ENCODE data around the gene MAP3K1. TPM values are rescaled to one million over a fixed set of nuclear protein-coding genes. Genes with fewer than 3 reads are reported as not detected.

Gene MAP3K1
- total RNA-seq, 2 donors from 2014 or later, result 8.9 to 19.0 TPM

GRCh38 chr5:56845277-56845676 lies 29.9 kb downstream of the MAP3K1 start:
- ATAC-seq (ENCODE audit: insufficient number of reproducible peaks, low FRiP score, low read depth) (no peak), DNase-seq (ENCODE audit: low spot score) (no peak)
- Histone ChIP-seq H3K27me3 (replicated peaks; ENCODE audit: insufficient read depth) (no peaks in the 10 kb centered on the region), H3K4me1 (ENCODE audit: control insufficient read depth in 1 of 2, low read depth in 2 of 2) (peaks cover 16 to 54% of the 10 kb centered on the region in 2 donors), H3K36me3 (no peaks in the 10 kb centered on the region), H3K9me3 (no peaks in the 10 kb centered on the region), H3K27ac (no peak overlapping the region), H3K4me3 (no peak overlapping the region)
- no peak for TF ChIP-seq CTCF (IDR thresholded peaks at IDR 0.05)

- no peak overlapping the region for H3K27ac ChIP-seq
- ATAC-seq (ENCODE audit: insufficient number of reproducible peaks, low FRiP score, low read depth) (no peak), DNase-seq (ENCODE audit: low spot score) (no peak)
- no peaks in the 10 kb centered on the region for H3K27me3 ChIP-seq (replicated peaks; ENCODE audit: insufficient read depth)
- no peak for TF ChIP-seq CTCF (IDR thresholded peaks at IDR 0.05)
- peaks cover 13 to 49% of the 10 kb centered on the region in 2 donors for H3K4me1 ChIP-seq (ENCODE audit: control insufficient read depth in 1 of 2, low read depth in 2 of 2)
- no peaks in the 10 kb centered on the region for H3K9me3 ChIP-seq
- no peaks in the 10 kb centered on the region for H3K36me3 ChIP-seq
- H3K4me3 ChIP-seq, result no peak overlapping the region
Observed at GRCh38 chr5:56845904-56846480, 30.6 kb downstream of the MAP3K1 start.

GRCh38 chr5:56848206-56848605 lies 32.9 kb downstream of the MAP3K1 start:
- TF ChIP-seq CTCF (IDR thresholded peaks at IDR 0.05), result no peak
- H3K27ac ChIP-seq, result no peak overlapping the region
- peaks cover 30 to 65% of the 10 kb centered on the region in 2 donors for H3K4me1 ChIP-seq (ENCODE audit: control insufficient read depth in 1 of 2, low read depth in 2 of 2)
- DNase-seq (ENCODE audit: low spot score) (no peak), ATAC-seq (ENCODE audit: insufficient number of reproducible peaks, low FRiP score, low read depth) (no peak)
- no peaks in the 10 kb centered on the region for H3K36me3 ChIP-seq
- H3K27me3 ChIP-seq (replicated peaks; ENCODE audit: insufficient read depth), result no peaks in the 10 kb centered on the region
- H3K4me3 ChIP-seq, result no peak overlapping the region
- no peaks in the 10 kb centered on the region for H3K9me3 ChIP-seq

GRCh38 chr5:56849671-56850070 lies 34.3 kb downstream of the MAP3K1 start:
- no peak overlapping the region for H3K4me3 ChIP-seq
- H3K27me3 ChIP-seq (replicated peaks; ENCODE audit: insufficient read depth), result no peaks in the 10 kb centered on the region
- H3K27ac ChIP-seq, result no peak overlapping the region
- DNase-seq (ENCODE audit: low spot score), result no peak
- peaks cover 34 to 67% of the 10 kb centered on the region in 2 donors for H3K4me1 ChIP-seq (ENCODE audit: control insufficient read depth in 1 of 2, low read depth in 2 of 2)
- H3K9me3 ChIP-seq, result no peaks in the 10 kb centered on the region
- no peak for ATAC-seq (ENCODE audit: insufficient number of reproducible peaks, low FRiP score, low read depth)
- no peak for TF ChIP-seq CTCF (IDR thresholded peaks at IDR 0.05)
- no peaks in the 10 kb centered on the region for H3K36me3 ChIP-seq

- H3K27ac ChIP-seq, result no peak overlapping the region
- H3K4me1 ChIP-seq (ENCODE audit: control insufficient read depth in 1 of 2, low read depth in 2 of 2), result peaks cover 35 to 69% of the 10 kb centered on the region in 2 donors
- H3K27me3 ChIP-seq (replicated peaks; ENCODE audit: insufficient read depth), result no peaks in the 10 kb centered on the region
- ATAC-seq (ENCODE audit: insufficient number of reproducible peaks, low FRiP score, low read depth) (no peak), DNase-seq (ENCODE audit: low spot score) (no peak)
- H3K9me3 ChIP-seq, result no peaks in the 10 kb centered on the region
- no peak overlapping the region for H3K4me3 ChIP-seq
- no peak for TF ChIP-seq CTCF (IDR thresholded peaks at IDR 0.05)
- H3K36me3 ChIP-seq, result no peaks in the 10 kb centered on the region
Observed at GRCh38 chr5:56850423-56850822, 35.1 kb downstream of the MAP3K1 start.

Measured in thoracic aorta (tissue), 2 donors.